GM12878 (cell line): ENCODE measurements around the gene EEF1A1. TPM values are rescaled to one million over a fixed set of nuclear protein-coding genes. Genes with fewer than 3 reads are reported as not detected.

Experiments used
- BACH1 ChIP-seq: fragments of 450-650 bp; IDR thresholded peaks from 2 replicates; pipeline ENCODE4 v1.6.1; 2017; ENCODE audit warnings: mild to moderate bottlenecking, borderline replicate concordance
- BCL3 ChIP-seq: IDR thresholded peaks from 2 replicates; pipeline ENCODE4 v1.6.1; 2011; ENCODE audit warnings: borderline replicate concordance, low read depth, mild to moderate bottlenecking, moderate library complexity, low read length; ENCODE audit not compliant: insufficient read depth, poor library complexity, severe bottlenecking
- E2F8 ChIP-seq: fragments of 450-650 bp; IDR thresholded peaks from 2 replicates; pipeline ENCODE4 v1.6.1; 2018; ENCODE audit warnings: mild to moderate bottlenecking, low read depth, moderate library complexity; ENCODE audit not compliant: partially characterized antibody
- EED ChIP-seq: sonication (generic); IDR thresholded peaks from 2 replicates; pipeline ENCODE4 v1.6.1; 2016; ENCODE audit warnings: antibody characterized with exemption, low read depth
- EP300 ChIP-seq, 2 experiments: fragments of 150-350 bp in 1 of 2; IDR thresholded peaks; 2 replicates each; pipeline ENCODE4 v1.6.1; 2011 to 2012; ENCODE audit warnings: low read depth in 2 of 2, low read length in 2 of 2, borderline replicate concordance in 1 of 2, improper control_type of control experiment in 1 of 2, inconsistent platforms in 1 of 2; ENCODE audit not compliant: control insufficient read depth in 1 of 2
- MEF2B ChIP-seq: fragments of 450-650 bp; IDR thresholded peaks from 2 replicates; pipeline ENCODE4 v1.6.1; 2018; ENCODE audit warnings: mild to moderate bottlenecking, moderate library complexity; ENCODE audit not compliant: partially characterized antibody, poor library complexity, severe bottlenecking
- PAX5 ChIP-seq: IDR thresholded peaks from 2 replicates; pipeline ENCODE4 v1.6.1; 2011; ENCODE audit warnings: low read depth, low read length, borderline replicate concordance
- RUNX3 ChIP-seq: IDR thresholded peaks from 2 replicates; pipeline ENCODE4 v1.6.1; 2012; ENCODE audit warnings: low read length, inconsistent platforms
- polyA plus RNA-seq, 11 experiments: library from polyadenylated mRNA; depleted of rRNA in 4 of 11; unstranded in 6 of 11; stranded (reverse) in 5 of 11; fragments of >200 nt; fragmentation: Nextera tagmentation in 4 of 11; fragmentation: Illumina TruSeq in 1 of 11; extraction: Ambion mirVana in 4 of 11; extraction: Trizol in 1 of 11; gene quantifications; 1 replicate in 1 of 11; 2 replicates in 10 of 11; pipeline versions ENCODE4 v1.2.1 to v1.2.3, GENCODE V29; 2011 to 2016; ENCODE audit warnings: inconsistent platforms in 2 of 11, missing spikeins in 2 of 11, low read depth in 1 of 11
- total RNA-seq, 4 experiments: library from RNA; depleted of rRNA in 3 of 4; stranded (reverse); fragments of >200 nt in 3 of 4; fragmentation: Illumina TruSeq in 1 of 4; extraction: Trizol in 1 of 4; gene quantifications; 2 replicates each; pipeline versions ENCODE4 v1.2.1 to v1.2.3, GENCODE V29; 2013 to 2021
- TF ChIP-seq, protein P1 (sequence below): IDR thresholded peaks from 2 replicates; pipeline ENCODE4 v1.6.1; 2012; ENCODE audit warnings: low read depth, low read length, improper control_type of control experiment
- TF ChIP-seq, protein P2 (sequence below): fragments of 450-650 bp; IDR thresholded peaks from 2 replicates; pipeline ENCODE4 v1.6.1; 2017; ENCODE audit warnings: mild to moderate bottlenecking, moderate library complexity
- TF ChIP-seq, protein P3 (sequence below): IDR thresholded peaks from 2 replicates; pipeline ENCODE4 v1.6.1; 2012; ENCODE audit warnings: low read length, inconsistent platforms

Gene EEF1A1
- total and polyA plus RNA-seq, 10 of the 15 experiments (the other 5 are each of a cell fraction or from before 2014, with no cell fraction given), result 4,214 to 18,090 (median 14,132) TPM

DNA sequence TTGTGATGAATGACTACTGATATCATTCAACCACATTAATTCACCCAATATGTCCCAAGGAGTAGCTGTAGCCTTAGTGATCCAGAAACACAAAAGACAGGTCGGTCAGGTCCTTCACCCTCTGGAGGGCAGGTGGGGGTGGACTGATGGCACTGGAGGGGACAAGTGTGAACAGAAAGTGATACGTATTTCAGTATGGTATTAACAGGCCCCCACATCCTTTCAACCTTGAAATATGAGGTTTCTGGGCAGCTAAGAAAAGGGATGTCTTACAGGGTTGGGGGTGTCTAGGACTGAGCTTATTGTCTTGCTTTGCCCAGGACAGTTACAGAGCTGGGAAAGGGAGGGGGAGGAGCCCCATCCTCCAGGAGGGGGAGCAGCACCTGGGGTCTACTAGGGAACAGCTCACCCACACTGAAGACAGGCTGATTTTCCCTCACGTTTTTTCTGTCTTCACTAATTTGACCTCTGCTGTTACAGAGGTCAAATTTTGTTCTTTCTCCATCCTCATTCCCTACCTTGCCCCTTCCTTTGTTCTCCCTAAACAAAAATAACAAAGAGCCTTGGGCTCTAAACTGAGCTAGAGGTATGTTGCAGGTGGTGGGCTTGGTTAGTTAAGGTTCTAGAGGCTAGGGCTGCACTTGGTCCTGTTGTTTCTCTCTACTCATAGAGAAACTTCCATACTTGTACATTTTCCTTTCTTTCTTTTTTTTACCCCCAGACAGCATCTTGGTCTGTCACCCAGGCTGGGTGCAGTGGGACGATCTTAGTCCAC, 38.0 kb upstream of the EEF1A1 start (continued):
- TF ChIP-seq, protein P1, sequence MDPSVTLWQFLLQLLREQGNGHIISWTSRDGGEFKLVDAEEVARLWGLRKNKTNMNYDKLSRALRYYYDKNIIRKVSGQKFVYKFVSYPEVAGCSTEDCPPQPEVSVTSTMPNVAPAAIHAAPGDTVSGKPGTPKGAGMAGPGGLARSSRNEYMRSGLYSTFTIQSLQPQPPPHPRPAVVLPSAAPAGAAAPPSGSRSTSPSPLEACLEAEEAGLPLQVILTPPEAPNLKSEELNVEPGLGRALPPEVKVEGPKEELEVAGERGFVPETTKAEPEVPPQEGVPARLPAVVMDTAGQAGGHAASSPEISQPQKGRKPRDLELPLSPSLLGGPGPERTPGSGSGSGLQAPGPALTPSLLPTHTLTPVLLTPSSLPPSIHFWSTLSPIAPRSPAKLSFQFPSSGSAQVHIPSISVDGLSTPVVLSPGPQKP, result no peak
- TF ChIP-seq PAX5 (no peak), BCL3 (no peak), RUNX3 (peak; percentile 39), EED (peak; percentile 40; the same call in 1 of the 2 replicates), E2F8 (no peak), MEF2B (no peak), EP300 (IDR thresholded peaks at IDR 0.05; ENCODE audit: borderline replicate concordance in 1 of 2, control insufficient read depth in 1 of 2, low read depth in 2 of 2, low read length in 2 of 2) (no peak), BACH1 (no peak)
- TF ChIP-seq, protein P2, sequence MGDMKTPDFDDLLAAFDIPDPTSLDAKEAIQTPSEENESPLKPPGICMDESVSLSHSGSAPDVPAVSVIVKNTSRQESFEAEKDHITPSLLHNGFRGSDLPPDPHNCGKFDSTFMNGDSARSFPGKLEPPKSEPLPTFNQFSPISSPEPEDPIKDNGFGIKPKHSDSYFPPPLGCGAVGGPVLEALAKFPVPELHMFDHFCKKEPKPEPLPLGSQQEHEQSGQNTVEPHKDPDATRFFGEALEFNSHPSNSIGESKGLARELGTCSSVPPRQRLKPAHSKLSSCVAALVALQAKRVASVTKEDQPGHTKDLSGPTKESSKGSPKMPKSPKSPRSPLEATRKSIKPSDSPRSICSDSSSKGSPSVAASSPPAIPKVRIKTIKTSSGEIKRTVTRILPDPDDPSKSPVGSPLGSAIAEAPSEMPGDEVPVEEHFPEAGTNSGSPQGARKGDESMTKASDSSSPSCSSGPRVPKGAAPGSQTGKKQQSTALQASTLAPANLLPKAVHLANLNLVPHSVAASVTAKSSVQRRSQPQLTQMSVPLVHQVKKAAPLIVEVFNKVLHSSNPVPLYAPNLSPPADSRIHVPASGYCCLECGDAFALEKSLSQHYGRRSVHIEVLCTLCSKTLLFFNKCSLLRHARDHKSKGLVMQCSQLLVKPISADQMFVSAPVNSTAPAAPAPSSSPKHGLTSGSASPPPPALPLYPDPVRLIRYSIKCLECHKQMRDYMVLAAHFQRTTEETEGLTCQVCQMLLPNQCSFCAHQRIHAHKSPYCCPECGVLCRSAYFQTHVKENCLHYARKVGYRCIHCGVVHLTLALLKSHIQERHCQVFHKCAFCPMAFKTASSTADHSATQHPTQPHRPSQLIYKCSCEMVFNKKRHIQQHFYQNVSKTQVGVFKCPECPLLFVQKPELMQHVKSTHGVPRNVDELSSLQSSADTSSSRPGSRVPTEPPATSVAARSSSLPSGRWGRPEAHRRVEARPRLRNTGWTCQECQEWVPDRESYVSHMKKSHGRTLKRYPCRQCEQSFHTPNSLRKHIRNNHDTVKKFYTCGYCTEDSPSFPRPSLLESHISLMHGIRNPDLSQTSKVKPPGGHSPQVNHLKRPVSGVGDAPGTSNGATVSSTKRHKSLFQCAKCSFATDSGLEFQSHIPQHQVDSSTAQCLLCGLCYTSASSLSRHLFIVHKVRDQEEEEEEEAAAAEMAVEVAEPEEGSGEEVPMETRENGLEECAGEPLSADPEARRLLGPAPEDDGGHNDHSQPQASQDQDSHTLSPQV, result no peak
- TF ChIP-seq, protein P3, sequence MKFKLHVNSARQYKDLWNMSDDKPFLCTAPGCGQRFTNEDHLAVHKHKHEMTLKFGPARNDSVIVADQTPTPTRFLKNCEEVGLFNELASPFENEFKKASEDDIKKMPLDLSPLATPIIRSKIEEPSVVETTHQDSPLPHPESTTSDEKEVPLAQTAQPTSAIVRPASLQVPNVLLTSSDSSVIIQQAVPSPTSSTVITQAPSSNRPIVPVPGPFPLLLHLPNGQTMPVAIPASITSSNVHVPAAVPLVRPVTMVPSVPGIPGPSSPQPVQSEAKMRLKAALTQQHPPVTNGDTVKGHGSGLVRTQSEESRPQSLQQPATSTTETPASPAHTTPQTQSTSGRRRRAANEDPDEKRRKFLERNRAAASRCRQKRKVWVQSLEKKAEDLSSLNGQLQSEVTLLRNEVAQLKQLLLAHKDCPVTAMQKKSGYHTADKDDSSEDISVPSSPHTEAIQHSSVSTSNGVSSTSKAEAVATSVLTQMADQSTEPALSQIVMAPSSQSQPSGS, result no peak
